Smooth muscle cell (in vitro differentiated cells): ENCODE results near the gene S100A1. TPM values are rescaled to one million over a fixed set of nuclear protein-coding genes. Genes with fewer than 3 reads are reported as not detected.

ENCODE experiments used
- DNase-seq: peaks from one replicate; lab custom pipeline; 2025; ENCODE audit not compliant: unreplicated experiment; lab: John Stamatoyannopoulos, UW
- H2AFZ ChIP-seq: fragments of 200-600 bp; sonication (generic); 2 replicates; pipeline ENCODE4 v1.6.0; 2016; ENCODE audit warnings: antibody characterized with exemption, low read depth, mild to moderate bottlenecking
- H3F3A ChIP-seq: fragments of 200-600 bp; sonication (generic); 2 replicates; pipeline ENCODE4 v1.6.0; 2017; ENCODE audit warnings: antibody characterized with exemption, low read depth
- H3K27ac ChIP-seq: fragments of 200-600 bp; sonication (generic); 2 replicates; pipeline ENCODE4 v1.5.1; 2016; ENCODE audit warnings: low read depth, mild to moderate bottlenecking
- H3K27me3 ChIP-seq: fragments of 200-600 bp; sonication (generic); 2 replicates; pipeline ENCODE4 v1.6.1; 2016; ENCODE audit warnings: low read depth, mild to moderate bottlenecking
- H3K36me3 ChIP-seq: fragments of 200-600 bp; sonication (generic); 2 replicates; pipeline ENCODE4 v1.5.1; 2016; ENCODE audit warnings: low read depth
- H3K4me1 ChIP-seq: fragments of 200-600 bp; sonication (generic); 2 replicates; pipeline ENCODE4 v1.5.1; 2016; ENCODE audit warnings: low read depth
- H3K4me2 ChIP-seq: fragments of 200-600 bp; sonication (generic); 2 replicates; pipeline ENCODE4 v1.6.0; 2016; ENCODE audit warnings: mild to moderate bottlenecking
- H3K4me3 ChIP-seq: fragments of 200-600 bp; sonication (generic); 2 replicates; pipeline ENCODE4 v1.5.1; 2016; ENCODE audit warnings: mild to moderate bottlenecking
- H3K79me2 ChIP-seq: fragments of 200-600 bp; sonication (generic); 2 replicates; pipeline ENCODE4 v1.6.0; 2016; ENCODE audit warnings: low read depth, mild to moderate bottlenecking
- H3K9ac ChIP-seq: fragments of 200-600 bp; sonication (generic); 2 replicates; pipeline ENCODE4 v1.6.0; 2016; ENCODE audit warnings: low read depth
- H3K9me3 ChIP-seq: fragments of 200-600 bp; sonication (generic); replicated peaks from 2 replicates; pipeline ENCODE4 v1.5.1; 2016; ENCODE audit warnings: low read depth
- H4K20me1 ChIP-seq: fragments of 200-600 bp; sonication (generic); 2 replicates; pipeline ENCODE4 v1.6.0; 2016; ENCODE audit warnings: low read depth
- CTCF ChIP-seq: fragments of 200-600 bp; sonication (generic); IDR thresholded peaks from 2 replicates; pipeline ENCODE4 v1.5.1; 2017; ENCODE audit warnings: borderline replicate concordance, mild to moderate bottlenecking, antibody characterized with exemption; ENCODE audit not compliant: insufficient read depth, poor library complexity, severe bottlenecking
- WGBS: methylation state at CpG from one replicate; pipeline ENCODE4 v1.1.7; 2016; ENCODE audit warnings: low lambda C conversion rate; 5-methylcytosine and 5-hydroxymethylcytosine counted together
- polyA plus RNA-seq: library from polyadenylated mRNA; unstranded; fragments of >200 nt; fragmentation: Nextera tagmentation; extraction: Ambion mirVana; gene quantifications from 2 replicates; pipeline ENCODE4 v1.2.1, GENCODE V29; 2016
- total RNA-seq: library from RNA; depleted of rRNA; stranded (reverse); fragments of >200 nt; gene quantifications from 2 replicates; pipeline ENCODE4 v1.2.3, GENCODE V29; 2014

The S100A1 gene
- total and polyA plus RNA-seq, 2 experiments from 2014 or later, result 1.0 to 8.3 TPM

GRCh38 chr1:153626477-153626903, 1.7 kb upstream of the S100A1 start:
- WGBS, result 51% methylated on average over 3 of the region's 3 CpGs
- no peak for DNase-seq
- peak overlapping the region; percentile 65 for H3K4me3 ChIP-seq
- no peak for TF ChIP-seq CTCF
- no peaks in the 10 kb centered on the region for H3K9me3 ChIP-seq
- no peaks in the 10 kb centered on the region for H4K20me1 ChIP-seq
- peaks cover 6% of the 10 kb centered on the region for H3K79me2 ChIP-seq
- H3K4me1 ChIP-seq, result peaks cover 17% of the 10 kb centered on the region
- peak overlapping the region; percentile 91 for H3K4me2 ChIP-seq
- peak overlapping the region; percentile 93 for H3K27ac ChIP-seq
- no peaks in the 10 kb centered on the region for H3F3A ChIP-seq
- H3K27me3 ChIP-seq, result no peaks in the 10 kb centered on the region
- H3K9ac ChIP-seq, result peak overlapping the region; percentile 85
- H3K36me3 ChIP-seq, result peaks cover 4% of the 10 kb centered on the region
- no peak overlapping the region for H2AFZ ChIP-seq

- Histone ChIP-seq H3K4me2 (peak within 1 kb of the TSS; percentile 91), H3K9me3 (no peaks in the 10 kb centered on the region), H3K27ac (peak within 1 kb of the TSS; percentile 93), H3K4me3 (peak within 1 kb of the TSS; percentile 65), H2AFZ (no peak within 1 kb of the TSS), H3F3A (no peaks in the 10 kb centered on the region), H3K9ac (peak within 1 kb of the TSS; percentile 85), H4K20me1 (no peaks in the 10 kb centered on the region), H3K27me3 (no peaks in the 10 kb centered on the region), H3K4me1 (peaks cover 17% of the 10 kb centered on the region), H3K36me3 (peaks cover 4% of the 10 kb centered on the region), H3K79me2 (peaks cover 6% of the 10 kb centered on the region)
- DNase-seq, result peak; percentile 63
- peak; percentile 73 for TF ChIP-seq CTCF
- WGBS, result 1% methylated on average over 27 of the region's 28 CpGs
Measured at GRCh38 chr1:153626904-153627714, 1.1 kb upstream of the S100A1 start, which contains the start of gene S100A13. Gene S100A13, minus strand, starts transcription at chr1:153627505. Its CDS starts 1,033 bp downstream, at chr1:153626472.

GRCh38 chr1:153628638-153629342, 556 bp downstream of the S100A1 start:
- Histone ChIP-seq H4K20me1 (no peaks in the 10 kb centered on the region), H3F3A (no peaks in the 10 kb centered on the region), H3K27ac (peak overlapping the region; percentile 24), H3K4me3 (no peak overlapping the region), H3K9ac (no peak overlapping the region), H3K4me1 (peaks cover 17% of the 10 kb centered on the region), H3K9me3 (no peaks in the 10 kb centered on the region), H3K79me2 (peaks cover 6% of the 10 kb centered on the region), H3K27me3 (no peaks in the 10 kb centered on the region), H3K36me3 (peaks cover under 1% of the 10 kb centered on the region), H3K4me2 (no peak overlapping the region), H2AFZ (no peak overlapping the region)
- DNase-seq, result no peak
- no peak for TF ChIP-seq CTCF
- WGBS, result 93% methylated on average over 6 of the region's 6 CpGs
